Measurements from ENCODE around the gene FIGN.

DNA sequence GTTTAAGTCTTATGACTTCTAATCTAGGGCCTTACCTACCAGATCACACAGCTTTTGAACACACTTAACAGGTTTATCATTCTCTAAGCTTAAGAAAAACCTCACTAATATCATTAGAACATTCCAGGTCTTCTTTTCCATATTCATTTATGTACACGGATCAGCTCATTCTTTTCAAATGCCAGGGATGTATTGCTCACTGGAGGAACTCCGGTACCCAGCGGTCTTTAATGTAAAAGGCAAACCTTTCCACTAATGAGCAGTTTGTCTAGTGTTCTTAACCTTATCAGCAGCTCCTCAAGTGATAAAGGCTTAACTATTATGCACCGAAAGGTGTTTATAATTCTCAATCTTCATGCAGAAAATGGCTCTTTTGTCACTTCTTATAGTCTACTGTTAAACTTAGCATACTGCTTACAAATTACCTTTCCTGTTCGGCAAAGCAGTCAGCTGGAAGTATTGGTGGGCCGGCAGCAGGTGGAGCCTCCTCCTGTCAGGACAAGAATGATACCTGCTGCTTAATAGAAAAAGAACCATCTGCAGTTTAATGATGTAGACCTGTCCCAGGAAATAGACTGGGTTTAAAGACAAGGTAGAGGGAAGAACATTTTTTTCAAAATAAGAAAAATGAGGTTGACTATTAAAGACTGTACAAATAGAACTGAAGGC is 142.7 kb downstream of the FIGN start:
- no peak for TF ChIP-seq POLR2A (IDR thresholded peaks at IDR 0.05)
- TF ChIP-seq, protein P1, sequence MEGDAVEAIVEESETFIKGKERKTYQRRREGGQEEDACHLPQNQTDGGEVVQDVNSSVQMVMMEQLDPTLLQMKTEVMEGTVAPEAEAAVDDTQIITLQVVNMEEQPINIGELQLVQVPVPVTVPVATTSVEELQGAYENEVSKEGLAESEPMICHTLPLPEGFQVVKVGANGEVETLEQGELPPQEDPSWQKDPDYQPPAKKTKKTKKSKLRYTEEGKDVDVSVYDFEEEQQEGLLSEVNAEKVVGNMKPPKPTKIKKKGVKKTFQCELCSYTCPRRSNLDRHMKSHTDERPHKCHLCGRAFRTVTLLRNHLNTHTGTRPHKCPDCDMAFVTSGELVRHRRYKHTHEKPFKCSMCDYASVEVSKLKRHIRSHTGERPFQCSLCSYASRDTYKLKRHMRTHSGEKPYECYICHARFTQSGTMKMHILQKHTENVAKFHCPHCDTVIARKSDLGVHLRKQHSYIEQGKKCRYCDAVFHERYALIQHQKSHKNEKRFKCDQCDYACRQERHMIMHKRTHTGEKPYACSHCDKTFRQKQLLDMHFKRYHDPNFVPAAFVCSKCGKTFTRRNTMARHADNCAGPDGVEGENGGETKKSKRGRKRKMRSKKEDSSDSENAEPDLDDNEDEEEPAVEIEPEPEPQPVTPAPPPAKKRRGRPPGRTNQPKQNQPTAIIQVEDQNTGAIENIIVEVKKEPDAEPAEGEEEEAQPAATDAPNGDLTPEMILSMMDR (IDR thresholded peaks at IDR 0.05): no peak
